Myocyte (in vitro differentiated cells): Measurements from ENCODE around the gene LGALS14. TPM values are rescaled to one million over a fixed set of nuclear protein-coding genes. Genes with fewer than 3 reads are reported as not detected.

Experiments used
- DNase-seq: peaks from one replicate; pipeline ENCODE4 v3.0.0-alpha.2; 2012; ENCODE audit warnings: low read depth
- total RNA-seq: library from RNA; depleted of rRNA; stranded (reverse); fragments of >200 nt; gene quantifications from 2 replicates; pipeline ENCODE4 v1.2.3, GENCODE V29; 2014

LGALS14 gene
- total RNA-seq, 1 donor from 2014 or later, result not detected

GRCh38 chr19:39746836-39747529, 42.7 kb downstream of the LGALS14 start:
- no peak for DNase-seq

DNA sequence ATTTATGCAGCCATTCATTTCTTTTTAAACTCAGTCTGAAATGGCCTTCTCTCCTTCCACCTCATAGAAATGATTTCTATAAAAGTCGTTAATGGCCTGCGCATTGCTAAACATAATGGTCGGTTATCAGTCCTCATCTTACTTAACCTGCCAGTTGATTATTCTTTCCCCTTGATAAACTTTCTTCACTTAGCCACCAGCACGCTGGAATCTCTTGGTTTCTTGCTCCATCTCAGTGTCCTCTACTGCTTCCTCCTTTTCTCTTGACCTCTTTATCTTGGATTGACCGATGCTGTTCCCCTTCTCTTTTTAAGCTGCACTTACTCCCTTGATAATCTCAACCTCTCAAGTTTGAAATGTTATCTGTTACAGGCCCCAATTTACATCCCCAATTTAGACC, 45.7 kb downstream of the LGALS14 start:
- no peak for DNase-seq

GRCh38 chr19:39752390-39752789, 48.1 kb downstream of the LGALS14 start:
- no peak for DNase-seq

- DNase-seq, result no peak
Measured at GRCh38 chr19:39752795-39753194, 48.5 kb downstream of the LGALS14 start.

GRCh38 chr19:39754544-39754943, 50.3 kb downstream of the LGALS14 start:
- DNase-seq, result no peak

DNA sequence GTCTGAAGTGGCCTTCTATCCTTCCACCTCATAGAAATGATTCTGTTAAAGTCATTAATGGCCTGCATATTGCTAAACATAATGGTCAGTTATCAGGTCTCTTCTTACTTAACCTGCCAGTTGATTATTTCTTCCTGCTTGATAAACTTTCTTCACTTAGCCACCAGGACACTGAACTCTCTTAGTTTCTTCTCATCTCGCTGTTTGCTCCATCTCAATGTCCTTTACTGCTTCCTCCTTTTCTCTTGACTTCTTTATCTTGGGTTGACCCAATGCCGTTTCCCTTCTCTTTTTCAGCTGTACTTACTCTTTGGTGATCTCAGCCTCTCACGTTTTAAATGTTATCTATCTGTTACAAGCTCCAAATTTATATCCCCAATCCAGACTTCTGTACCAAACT, 50.7 kb downstream of the LGALS14 start:
- DNase-seq, result no peak

Other genes with a start within 250 kb of the LGALS14 start
- 65.1 and 71.1 TPM in 2 replicates for gene TIMM50, start 223.6 kb upstream of the LGALS14 start, total RNA-seq
- 0.42 and 0.51 TPM in 2 replicates for gene DLL3, start 205.5 kb upstream of the LGALS14 start, total RNA-seq
- gene SELENOV, start 189.3 kb upstream of the LGALS14 start, total RNA-seq, result not detected in 2 replicates
- gene EID2B, start 171.6 kb upstream of the LGALS14 start, total RNA-seq, result 2.9 and 3.3 TPM in 2 replicates
- gene EID2, start 164.3 kb upstream of the LGALS14 start, total RNA-seq, result 12.9 and 16.4 TPM in 2 replicates
- not detected in 2 replicates for gene LGALS13, start 102.0 kb upstream of the LGALS14 start, total RNA-seq
- not detected in 2 replicates for gene LGALS16, start 48.6 kb upstream of the LGALS14 start, total RNA-seq
- not detected in 2 replicates for gene CLC, start 33.5 kb downstream of the LGALS14 start, total RNA-seq
- gene LEUTX, start 74.4 kb downstream of the LGALS14 start, total RNA-seq, result not detected in 2 replicates
- 0.16 and 0.45 TPM in 2 replicates for gene DYRK1B, start 129.7 kb downstream of the LGALS14 start, total RNA-seq
- gene FBL, start 141.9 kb downstream of the LGALS14 start, total RNA-seq, result 21.7 and 26.1 TPM in 2 replicates
- 0.21 and 0.43 TPM in 2 replicates for gene FCGBP, start 230.2 kb downstream of the LGALS14 start, total RNA-seq